Measurements from ENCODE around the gene GPX7.

- no peak for TF ChIP-seq CTCF (conservative IDR thresholded peaks at IDR 0.05; ENCODE audit: low read depth, low read length)
- TF ChIP-seq EZH2 (IDR thresholded peaks at IDR 0.05; ENCODE audit: borderline replicate concordance, low read depth, low read length, poor library complexity, severe bottlenecking) = no peak
Observed at GRCh38 chr1:52657702-52658101, 55.5 kb downstream of the GPX7 start.

Measured in A673 (cell line).